ENCODE data around the gene CA7.

CA7 gene

GRCh38 chr16:66844342-66845079 is at the start of gene CA7:
Gene CA7, plus strand, starts transcription at chr16:66844414. Its CDS starts 74 bp downstream, at chr16:66844488.
- DNase-seq (ENCODE audit: low read depth), result no peak
- peak within 1 kb of the TSS; percentile 30 for H3K4me3 ChIP-seq (ENCODE audit: low read length)
- no peak for TF ChIP-seq CTCF (conservative IDR thresholded peaks at IDR 0.05; ENCODE audit: low read length)

- H3K4me3 ChIP-seq (ENCODE audit: low read length), result no peak overlapping the region
- peak; percentile 36 for DNase-seq (ENCODE audit: low read depth)
- no peak for TF ChIP-seq CTCF (conservative IDR thresholded peaks at IDR 0.05; ENCODE audit: low read length)
These were observed 46.1 kb upstream of the CA7 start for GRCh38 chr16:66798161-66798560.

DNA sequence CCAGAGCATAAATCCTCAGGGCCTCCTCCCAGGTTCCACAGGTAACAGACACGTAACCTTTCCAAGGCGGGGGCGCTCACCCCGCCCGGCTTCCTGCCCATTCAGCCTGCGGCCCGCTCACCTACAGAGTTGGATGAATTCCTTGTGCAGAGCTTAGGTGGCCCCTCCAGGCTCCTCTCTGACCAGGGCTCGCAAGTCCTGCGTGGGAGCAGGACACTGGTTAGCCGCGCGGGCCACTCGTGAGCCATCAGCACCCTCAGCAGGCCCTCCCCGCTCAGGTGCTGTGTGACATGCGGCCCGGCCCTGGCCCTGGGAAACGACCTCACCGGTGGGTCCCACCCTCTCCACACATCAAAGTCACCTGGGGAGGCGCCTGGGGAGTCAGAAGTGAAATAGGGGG is 43.4 kb upstream of the CA7 start:
- DNase-seq (ENCODE audit: low read depth), result no peak
- no peak overlapping the region for H3K4me3 ChIP-seq (ENCODE audit: low read length)
- TF ChIP-seq CTCF (conservative IDR thresholded peaks at IDR 0.05; ENCODE audit: low read length), result no peak

DNA sequence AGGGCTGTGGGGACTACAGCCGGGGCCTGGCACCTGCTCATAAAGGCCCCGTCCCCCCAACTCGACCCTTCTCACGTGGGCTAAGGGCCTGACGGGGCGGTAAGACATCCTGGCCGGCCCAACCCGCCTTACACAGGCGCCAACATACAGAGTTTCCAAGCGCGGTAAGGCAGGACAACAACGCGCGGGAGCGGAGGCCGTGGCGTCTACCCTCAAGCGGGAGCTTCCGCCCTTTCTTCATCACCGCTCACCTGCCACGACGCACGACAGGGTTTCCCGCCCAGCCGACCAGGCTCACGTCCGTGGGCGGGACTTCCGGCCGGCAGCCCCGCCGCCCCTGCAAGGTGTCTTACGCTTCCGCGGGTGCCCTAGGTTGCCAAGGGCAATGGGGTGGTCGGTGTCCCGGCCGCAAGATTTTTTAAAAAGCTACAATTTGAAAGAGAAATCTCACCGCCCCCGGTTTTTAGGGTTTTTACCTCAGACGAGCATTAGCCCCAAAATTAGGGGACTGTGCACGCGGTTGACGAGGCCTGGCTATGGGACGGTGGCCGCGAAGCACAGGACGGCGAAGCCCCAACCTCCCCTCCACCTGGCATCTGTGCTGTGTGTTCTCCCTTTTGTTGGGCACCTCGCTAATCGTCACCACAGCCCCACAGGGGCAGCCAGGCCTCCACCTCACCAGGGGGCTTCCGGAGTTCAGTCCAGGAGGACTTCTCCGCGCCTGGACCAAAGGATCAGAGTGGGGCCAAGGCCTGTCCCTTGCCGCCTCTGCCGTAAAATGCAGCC is 42.7 kb upstream of the CA7 start, which contains the start of gene TERB1:
TERB1 (minus strand) TSS at position 265 of the 786 bp plus-strand sequence. CDS start 4,786 bp downstream, outside the sequence.
- no peak for TF ChIP-seq CTCF (conservative IDR thresholded peaks at IDR 0.05; ENCODE audit: low read length)
- no peak within 1 kb of the TSS for H3K4me3 ChIP-seq (ENCODE audit: low read length)
- DNase-seq (ENCODE audit: low read depth), result no peak

DNA sequence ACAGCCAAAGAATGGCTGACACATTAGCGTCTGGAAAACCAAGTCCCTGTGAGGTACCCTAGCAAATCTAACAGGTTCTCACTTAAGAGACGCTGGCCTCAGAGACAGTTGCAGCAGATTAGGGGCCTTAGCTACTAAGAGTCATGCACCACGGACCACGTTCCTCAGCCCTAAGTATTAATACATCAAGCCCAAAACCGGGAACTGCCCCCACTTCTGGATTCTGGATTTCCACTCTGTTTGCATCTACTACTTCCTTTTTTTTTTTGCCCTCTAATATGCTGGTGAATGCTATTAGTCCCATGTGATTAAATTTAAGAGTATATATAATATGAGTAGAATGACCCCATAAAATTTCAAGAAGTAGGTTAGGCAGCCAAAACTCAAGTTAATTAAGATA is 42.1 kb upstream of the CA7 start:
- TF ChIP-seq CTCF (conservative IDR thresholded peaks at IDR 0.05; ENCODE audit: low read length), result no peak
- H3K4me3 ChIP-seq (ENCODE audit: low read length), result no peak overlapping the region
- no peak for DNase-seq (ENCODE audit: low read depth)

DNA sequence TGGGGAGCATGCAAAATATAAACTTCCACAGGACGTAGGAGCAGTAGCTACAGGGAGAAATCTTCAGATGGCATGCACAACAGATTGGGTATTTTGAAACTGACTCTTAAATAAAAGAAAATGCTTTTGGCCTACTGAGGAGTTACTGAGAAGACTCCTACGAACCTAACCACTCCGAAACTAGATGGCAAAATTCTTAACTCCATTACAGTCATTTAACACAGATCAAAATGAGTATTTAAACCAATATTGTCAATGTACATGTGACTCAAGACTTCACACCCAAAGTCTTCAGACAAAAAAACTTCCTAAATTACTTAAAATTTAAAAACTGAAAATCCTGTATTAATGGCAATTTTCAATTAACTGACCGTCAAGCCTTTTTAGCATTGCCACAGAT is 34.4 kb upstream of the CA7 start:
- no peak for DNase-seq (ENCODE audit: low read depth)
- H3K4me3 ChIP-seq (ENCODE audit: low read length), result no peak overlapping the region
- TF ChIP-seq CTCF (conservative IDR thresholded peaks at IDR 0.05; ENCODE audit: low read length), result no peak
